HFFc6 (cell line): ENCODE data around the gene CCDC91. TPM values are rescaled to one million over a fixed set of nuclear protein-coding genes. Genes with fewer than 3 reads are reported as not detected.
A peak's percentile ranks its signal among the peaks of the same experiment; 100 is the strongest.

ENCODE experiments used
- DNase-seq: peaks from one replicate; pipeline ENCODE4 v3.0.0-alpha.2; 2018
- H3K27ac Mint-ChIP-seq: 2 replicates; pipeline ENCODE4 v1.8.0; 2020; ENCODE audit warnings: mild to moderate bottlenecking, mixed read lengths
- H3K27me3 Mint-ChIP-seq: 2 replicates; pipeline ENCODE4 v1.8.0; 2021; ENCODE audit warnings: mild to moderate bottlenecking, moderate library complexity, mixed read lengths; ENCODE audit not compliant: insufficient read depth
- H3K36me3 Mint-ChIP-seq: 2 replicates; pipeline ENCODE4 v1.8.0; 2021; ENCODE audit warnings: low read depth, mixed read lengths
- H3K4me1 Mint-ChIP-seq: 2 replicates; pipeline ENCODE4 v1.8.0; 2020; ENCODE audit warnings: low read depth, mixed read lengths
- H3K4me3 Mint-ChIP-seq: 2 replicates; pipeline ENCODE4 v1.8.0; 2020; ENCODE audit warnings: mild to moderate bottlenecking, moderate library complexity, mixed read lengths
- H3K9me3 Mint-ChIP-seq: 2 replicates; pipeline ENCODE4 v1.8.0; 2020; ENCODE audit warnings: mild to moderate bottlenecking, mixed read lengths
- total RNA-seq, 6 experiments: library from RNA; stranded (reverse); fragmentation: NEBNext Ultra II Directional; extraction: Animal tissue kit (Norgen Biotek cat#: 25700); gene quantifications; 2 replicates in 1 of 6; 3 replicates in 5 of 6; pipeline ENCODE4 v1.2.3, GENCODE V29; 2021
- TF ChIP-seq, protein P1 (sequence below): fragments of 200-600 bp; sonication (generic); IDR thresholded peaks from 2 replicates; pipeline ENCODE4 v1.5.0; 2021; ENCODE audit warnings: antibody characterized with exemption, mild to moderate bottlenecking

CCDC91 gene
- total RNA-seq, 6 experiments from 2014 or later, result 14.7 to 17.3 (median 16.7) TPM

DNA sequence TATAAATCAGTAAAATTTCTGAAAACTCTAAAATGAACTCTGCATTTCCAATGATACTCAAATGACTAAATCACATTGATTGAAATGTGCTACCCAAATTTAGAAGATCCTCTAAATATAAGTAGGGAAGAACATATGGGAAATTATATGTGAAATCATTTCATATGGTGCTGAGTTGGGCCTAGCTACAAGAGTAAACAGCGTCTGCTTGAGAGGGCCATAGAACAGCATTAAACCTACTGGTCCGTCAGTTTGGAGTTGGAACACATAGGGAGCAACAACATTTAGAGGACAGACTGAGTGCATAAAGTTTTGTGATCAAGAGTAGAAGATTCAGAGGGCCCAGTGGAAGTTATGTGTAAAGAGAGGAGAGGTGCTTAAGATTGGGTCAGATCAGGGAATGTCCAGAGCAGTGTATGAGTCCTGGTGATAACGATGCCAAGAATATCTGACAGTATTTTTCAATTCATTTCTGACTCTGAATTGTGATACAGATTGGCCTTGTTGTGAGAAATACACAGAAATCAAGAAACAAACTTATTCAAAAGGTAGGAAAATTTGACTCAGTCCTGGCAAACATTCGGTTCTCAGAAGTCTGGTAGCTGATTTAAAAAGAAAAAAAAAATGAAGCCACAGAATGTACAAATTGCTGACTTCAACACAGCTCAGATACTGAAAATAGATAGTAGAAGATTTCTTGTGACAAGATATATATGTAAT is 362.2 kb downstream of the CCDC91 start:
- H3K9me3 Mint-ChIP-seq, result no peaks in the 10 kb centered on the region
- TF ChIP-seq, protein P1, sequence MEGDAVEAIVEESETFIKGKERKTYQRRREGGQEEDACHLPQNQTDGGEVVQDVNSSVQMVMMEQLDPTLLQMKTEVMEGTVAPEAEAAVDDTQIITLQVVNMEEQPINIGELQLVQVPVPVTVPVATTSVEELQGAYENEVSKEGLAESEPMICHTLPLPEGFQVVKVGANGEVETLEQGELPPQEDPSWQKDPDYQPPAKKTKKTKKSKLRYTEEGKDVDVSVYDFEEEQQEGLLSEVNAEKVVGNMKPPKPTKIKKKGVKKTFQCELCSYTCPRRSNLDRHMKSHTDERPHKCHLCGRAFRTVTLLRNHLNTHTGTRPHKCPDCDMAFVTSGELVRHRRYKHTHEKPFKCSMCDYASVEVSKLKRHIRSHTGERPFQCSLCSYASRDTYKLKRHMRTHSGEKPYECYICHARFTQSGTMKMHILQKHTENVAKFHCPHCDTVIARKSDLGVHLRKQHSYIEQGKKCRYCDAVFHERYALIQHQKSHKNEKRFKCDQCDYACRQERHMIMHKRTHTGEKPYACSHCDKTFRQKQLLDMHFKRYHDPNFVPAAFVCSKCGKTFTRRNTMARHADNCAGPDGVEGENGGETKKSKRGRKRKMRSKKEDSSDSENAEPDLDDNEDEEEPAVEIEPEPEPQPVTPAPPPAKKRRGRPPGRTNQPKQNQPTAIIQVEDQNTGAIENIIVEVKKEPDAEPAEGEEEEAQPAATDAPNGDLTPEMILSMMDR, result no peak
- no peaks in the 10 kb centered on the region for H3K27me3 Mint-ChIP-seq
- DNase-seq, result no peak
- H3K4me1 Mint-ChIP-seq, result peaks cover 14% of the 10 kb centered on the region
- no peaks in the 10 kb centered on the region for H3K36me3 Mint-ChIP-seq
- H3K4me3 Mint-ChIP-seq, result no peak overlapping the region
- H3K27ac Mint-ChIP-seq, result peak overlapping the region; percentile 20; the same call in 1 of the 2 replicates

DNA sequence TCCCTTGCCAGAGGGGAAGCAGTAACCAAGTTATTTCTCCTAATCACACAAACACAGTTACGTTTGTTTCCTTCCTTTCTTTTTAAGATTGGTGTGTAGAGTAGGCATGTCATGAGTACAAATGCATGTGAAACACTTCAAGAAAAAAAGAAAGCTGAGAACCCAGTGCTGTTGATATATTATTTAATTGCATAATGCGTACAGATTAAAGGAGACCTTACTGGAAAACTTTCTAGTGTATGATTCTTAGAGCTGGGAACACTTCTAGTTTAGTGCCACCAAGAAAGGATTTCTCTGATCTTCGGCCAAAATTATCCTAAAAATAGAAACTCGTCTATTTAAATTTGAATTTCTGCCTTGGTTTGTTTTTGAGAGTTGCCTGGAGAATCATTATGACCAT is 365.5 kb downstream of the CCDC91 start:
- Mint-ChIP-seq H3K9me3 (no peaks in the 10 kb centered on the region), H3K4me3 (no peak overlapping the region), H3K36me3 (no peaks in the 10 kb centered on the region), H3K27ac (no peak overlapping the region), H3K4me1 (peaks cover 9% of the 10 kb centered on the region), H3K27me3 (no peaks in the 10 kb centered on the region)
- no peak for DNase-seq
- TF ChIP-seq, protein P1, result no peak

DNA sequence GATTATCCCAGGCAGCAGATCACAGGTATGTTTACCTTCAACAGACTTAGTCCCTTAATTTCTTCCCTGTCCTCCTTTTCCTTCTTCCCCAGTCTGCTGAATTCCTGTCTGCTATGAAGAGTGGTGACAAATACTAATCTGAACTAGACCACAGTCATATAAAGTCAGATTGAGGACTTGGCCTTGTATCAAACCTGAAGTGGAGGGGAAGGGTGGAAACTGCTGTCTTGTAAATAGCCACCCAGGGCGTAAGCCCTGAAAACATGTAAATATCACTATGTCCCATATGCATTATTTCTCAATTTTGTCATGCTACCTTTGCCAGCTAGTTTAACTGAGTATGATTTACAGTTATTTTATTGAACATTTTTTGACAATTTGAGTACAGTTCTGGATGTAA is 368.0 kb downstream of the CCDC91 start:
- H3K27me3 Mint-ChIP-seq, result no peaks in the 10 kb centered on the region
- no peak overlapping the region for H3K4me3 Mint-ChIP-seq
- no peaks in the 10 kb centered on the region for H3K9me3 Mint-ChIP-seq
- TF ChIP-seq, protein P1, result no peak
- no peak overlapping the region for H3K27ac Mint-ChIP-seq
- no peaks in the 10 kb centered on the region for H3K36me3 Mint-ChIP-seq
- DNase-seq, result no peak
- peaks cover 12% of the 10 kb centered on the region for H3K4me1 Mint-ChIP-seq

DNA sequence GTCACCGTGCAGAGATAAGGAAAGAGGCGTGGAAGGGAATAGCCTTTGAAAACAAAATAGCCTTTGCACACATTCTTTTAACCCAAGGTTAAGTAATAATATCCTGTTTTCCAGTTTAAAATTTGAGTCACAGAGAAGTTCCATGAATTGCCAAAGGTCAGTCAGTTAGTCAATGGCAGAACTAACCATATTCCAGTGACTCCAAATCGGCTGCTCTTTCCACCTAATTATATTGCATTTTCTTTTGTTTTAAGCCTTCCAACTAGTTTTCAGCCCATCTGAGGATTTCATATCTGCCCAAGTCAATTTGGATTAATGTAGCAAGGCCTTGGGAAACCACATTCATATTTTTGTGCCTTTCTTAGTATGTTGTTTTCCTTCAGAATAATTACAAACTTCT is 373.0 kb downstream of the CCDC91 start:
- peak overlapping the region; percentile 55 for H3K27ac Mint-ChIP-seq
- TF ChIP-seq, protein P1, result no peak
- H3K4me3 Mint-ChIP-seq, result peak overlapping the region; percentile 18; the same call in 1 of the 2 replicates
- no peak for DNase-seq
- no peaks in the 10 kb centered on the region for H3K27me3 Mint-ChIP-seq
- H3K4me1 Mint-ChIP-seq, result peaks cover 45% of the 10 kb centered on the region
- peaks cover 5% of the 10 kb centered on the region; the same call in 1 of the 2 replicates for H3K36me3 Mint-ChIP-seq
- H3K9me3 Mint-ChIP-seq, result no peaks in the 10 kb centered on the region

DNA sequence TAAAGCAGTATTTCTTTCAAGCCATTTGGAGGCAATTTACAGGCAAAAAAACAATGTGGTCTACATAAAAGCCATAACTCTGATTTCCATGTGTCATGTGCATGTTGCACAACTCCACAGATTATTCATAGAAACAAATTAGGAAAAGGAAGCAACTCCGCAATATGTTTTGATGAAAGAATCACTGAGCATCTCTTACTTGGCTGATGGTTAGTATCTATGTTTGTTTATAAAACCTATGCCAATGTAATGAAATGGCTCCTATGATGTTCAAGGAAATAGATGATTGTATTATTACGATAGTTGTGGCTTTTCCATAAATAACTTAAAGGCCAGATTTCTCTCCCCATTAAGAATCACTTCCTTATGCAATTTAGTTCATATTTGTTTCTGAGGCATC is 373.7 kb downstream of the CCDC91 start:
- DNase-seq, result peak; percentile 70
- H3K4me3 Mint-ChIP-seq, result no peak overlapping the region; the same call in 1 of the 2 replicates
- H3K27ac Mint-ChIP-seq, result peak overlapping the region; percentile 55; the same call in 1 of the 2 replicates
- TF ChIP-seq, protein P1, result no peak
- H3K4me1 Mint-ChIP-seq, result peaks cover 51% of the 10 kb centered on the region
- H3K9me3 Mint-ChIP-seq, result no peaks in the 10 kb centered on the region
- no peaks in the 10 kb centered on the region for H3K27me3 Mint-ChIP-seq
- H3K36me3 Mint-ChIP-seq, result peaks cover 5% of the 10 kb centered on the region; the same call in 1 of the 2 replicates
